Nephron (organoid): ENCODE measurements around the gene PTPRN2.

Source experiments
- H3K27ac Mint-ChIP-seq, 3 experiments: 2 replicates each; pipeline ENCODE4 v1.8.0; 2020; ENCODE audit warnings: mixed read lengths in 3 of 3, mild to moderate bottlenecking in 2 of 3, moderate library complexity in 1 of 3
- H3K27me3 Mint-ChIP-seq: 2 replicates; pipeline ENCODE4 v1.8.0; 2021; ENCODE audit warnings: low read depth, mild to moderate bottlenecking, moderate library complexity, mixed read lengths
- H3K36me3 Mint-ChIP-seq: 2 replicates; pipeline ENCODE4 v1.8.0; 2020; ENCODE audit warnings: low read depth, mixed read lengths
- H3K4me1 Mint-ChIP-seq: 2 replicates; pipeline ENCODE4 v1.8.0; 2020; ENCODE audit warnings: mixed read lengths
- H3K4me3 Mint-ChIP-seq, 3 experiments: 2 replicates each; pipeline ENCODE4 v1.8.0; 2020; ENCODE audit warnings: mild to moderate bottlenecking in 3 of 3, mixed read lengths in 3 of 3, moderate library complexity in 2 of 3
- H3K9me3 Mint-ChIP-seq: 2 replicates; pipeline ENCODE4 v1.8.0; 2020; ENCODE audit warnings: mixed read lengths
- TF ChIP-seq, protein P1 (sequence below), 3 experiments: fragments of 200-600 bp; sonication (generic); IDR thresholded peaks; one replicate each; pipeline ENCODE4 v1.5.0; 2021; ENCODE audit warnings: antibody characterized with exemption in 3 of 3; ENCODE audit not compliant: unreplicated experiment in 3 of 3

Gene PTPRN2

DNA sequence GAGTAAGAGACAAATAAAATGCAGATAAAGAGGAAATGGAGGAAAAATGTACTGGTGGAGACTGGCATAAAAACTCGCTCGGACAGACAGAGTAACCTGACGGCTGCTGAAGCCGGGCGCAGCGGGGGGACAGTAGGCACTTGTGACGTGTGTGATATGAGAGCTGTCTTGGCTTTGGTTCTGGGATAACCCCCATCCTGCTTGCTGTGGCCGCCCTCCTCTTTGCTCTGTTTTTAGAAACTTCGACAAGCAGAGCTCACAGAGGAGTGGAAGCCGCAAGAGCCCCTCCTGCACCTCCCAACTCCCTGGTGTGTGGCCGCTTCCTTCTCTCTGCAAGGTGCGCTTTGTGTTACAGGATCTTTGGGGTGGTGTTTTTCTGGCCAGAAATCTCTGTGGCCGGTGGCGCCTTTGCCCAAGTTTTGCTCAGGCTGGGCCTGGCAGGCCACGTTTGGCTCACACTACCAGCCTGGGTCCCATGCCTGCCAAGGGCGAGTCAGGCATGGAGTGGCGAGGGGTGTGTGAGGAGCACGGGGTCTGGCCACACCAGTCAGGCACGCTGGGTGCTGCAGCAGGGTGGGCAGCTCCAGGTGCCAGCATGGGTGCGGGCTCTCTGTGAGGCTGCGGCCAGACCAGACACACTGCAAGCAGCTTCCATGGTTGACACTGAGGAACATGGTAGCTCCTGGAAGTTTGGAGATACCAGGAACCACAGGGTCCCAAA lies 982.8 kb downstream of the PTPRN2 start:
- Mint-ChIP-seq H3K27me3 (peaks cover 9% of the 10 kb centered on the region), H3K27ac (no peak overlapping the region), H3K4me1 (peaks cover 16% of the 10 kb centered on the region), H3K36me3 (no peaks in the 10 kb centered on the region), H3K9me3 (no peaks in the 10 kb centered on the region), H3K4me3 (no peak overlapping the region)
- TF ChIP-seq, protein P1, sequence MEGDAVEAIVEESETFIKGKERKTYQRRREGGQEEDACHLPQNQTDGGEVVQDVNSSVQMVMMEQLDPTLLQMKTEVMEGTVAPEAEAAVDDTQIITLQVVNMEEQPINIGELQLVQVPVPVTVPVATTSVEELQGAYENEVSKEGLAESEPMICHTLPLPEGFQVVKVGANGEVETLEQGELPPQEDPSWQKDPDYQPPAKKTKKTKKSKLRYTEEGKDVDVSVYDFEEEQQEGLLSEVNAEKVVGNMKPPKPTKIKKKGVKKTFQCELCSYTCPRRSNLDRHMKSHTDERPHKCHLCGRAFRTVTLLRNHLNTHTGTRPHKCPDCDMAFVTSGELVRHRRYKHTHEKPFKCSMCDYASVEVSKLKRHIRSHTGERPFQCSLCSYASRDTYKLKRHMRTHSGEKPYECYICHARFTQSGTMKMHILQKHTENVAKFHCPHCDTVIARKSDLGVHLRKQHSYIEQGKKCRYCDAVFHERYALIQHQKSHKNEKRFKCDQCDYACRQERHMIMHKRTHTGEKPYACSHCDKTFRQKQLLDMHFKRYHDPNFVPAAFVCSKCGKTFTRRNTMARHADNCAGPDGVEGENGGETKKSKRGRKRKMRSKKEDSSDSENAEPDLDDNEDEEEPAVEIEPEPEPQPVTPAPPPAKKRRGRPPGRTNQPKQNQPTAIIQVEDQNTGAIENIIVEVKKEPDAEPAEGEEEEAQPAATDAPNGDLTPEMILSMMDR (IDR thresholded peaks at IDR 0.05; ENCODE audit: unreplicated experiment in 3 of 3), result no peak

DNA sequence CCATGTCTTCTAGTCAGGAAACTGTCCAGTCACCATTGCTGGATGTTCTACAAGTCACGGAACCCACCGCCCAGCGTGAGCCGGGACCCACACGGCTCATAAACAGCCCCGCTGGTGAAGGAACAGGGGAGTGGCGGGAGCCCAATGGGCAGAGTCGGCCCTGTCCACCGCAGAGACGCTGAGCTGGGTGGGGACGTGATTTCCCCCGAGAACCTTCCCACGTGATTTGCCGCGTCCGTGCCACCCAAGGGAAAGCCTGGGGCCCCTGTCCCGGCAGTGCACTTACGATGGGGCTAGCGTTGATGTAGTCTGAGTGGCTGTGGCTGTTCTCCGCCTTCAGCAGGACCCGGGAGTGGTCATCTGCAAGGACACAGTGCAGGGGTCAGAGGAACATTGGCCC lies 983.9 kb downstream of the PTPRN2 start:
- Mint-ChIP-seq H3K4me3 (no peak overlapping the region), H3K36me3 (no peaks in the 10 kb centered on the region), H3K9me3 (no peaks in the 10 kb centered on the region), H3K27ac (no peak overlapping the region), H3K4me1 (peaks cover 16% of the 10 kb centered on the region), H3K27me3 (peaks cover 9% of the 10 kb centered on the region)
- TF ChIP-seq, protein P1 (IDR thresholded peaks at IDR 0.05; ENCODE audit: unreplicated experiment in 3 of 3), result no peak

DNA sequence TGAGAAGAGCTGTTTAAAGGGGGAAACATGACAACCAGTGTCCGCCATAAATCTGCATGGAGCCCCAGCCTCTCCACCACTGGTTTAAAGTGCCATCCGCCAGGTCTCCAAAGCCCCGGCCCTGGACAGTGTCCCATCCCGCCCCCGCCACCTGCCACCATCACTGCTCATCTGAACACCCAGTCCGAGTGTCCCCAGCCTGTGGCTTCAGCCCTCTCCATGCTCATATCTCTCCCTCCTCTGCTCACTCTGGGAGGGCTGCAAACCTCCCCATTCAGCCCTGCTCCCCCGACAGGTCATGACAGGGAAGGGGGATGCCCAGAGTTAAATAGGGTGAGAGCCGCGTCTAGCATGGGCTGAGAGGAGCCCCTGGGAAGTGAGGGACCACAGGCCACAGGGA lies 984.6 kb downstream of the PTPRN2 start:
- H3K36me3 Mint-ChIP-seq, result no peaks in the 10 kb centered on the region
- TF ChIP-seq, protein P1 (IDR thresholded peaks at IDR 0.05; ENCODE audit: unreplicated experiment in 3 of 3), result no peak
- H3K4me3 Mint-ChIP-seq, result no peak overlapping the region
- peaks cover 9% of the 10 kb centered on the region for H3K27me3 Mint-ChIP-seq
- H3K27ac Mint-ChIP-seq, result no peak overlapping the region
- no peaks in the 10 kb centered on the region for H3K9me3 Mint-ChIP-seq
- H3K4me1 Mint-ChIP-seq, result peaks cover 16% of the 10 kb centered on the region

DNA sequence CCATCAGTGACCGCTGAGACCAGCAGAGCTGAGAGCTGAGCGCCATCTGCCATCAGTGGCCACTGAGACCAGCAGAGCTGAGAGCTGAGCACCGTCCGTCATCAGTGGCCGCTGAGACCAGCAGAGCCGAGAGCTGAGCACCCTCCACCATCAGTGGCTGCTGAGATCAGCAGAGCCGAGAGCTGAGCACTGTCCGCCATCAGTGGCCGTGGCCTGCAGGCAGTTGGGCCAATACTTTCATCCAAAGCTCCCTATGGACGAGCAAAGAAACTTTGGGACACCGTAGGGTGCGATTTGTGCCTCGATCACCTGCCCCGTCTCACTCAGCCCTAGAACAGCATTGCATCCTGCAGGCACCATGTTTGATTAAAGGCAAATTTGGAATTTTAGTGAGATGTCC lies 985.0 kb downstream of the PTPRN2 start:
- TF ChIP-seq, protein P1 (IDR thresholded peaks at IDR 0.05; ENCODE audit: unreplicated experiment in 3 of 3), result no peak
- Mint-ChIP-seq H3K27me3 (peaks cover 9% of the 10 kb centered on the region), H3K27ac (no peak overlapping the region), H3K36me3 (no peaks in the 10 kb centered on the region), H3K9me3 (no peaks in the 10 kb centered on the region), H3K4me3 (no peak overlapping the region), H3K4me1 (peaks cover 16% of the 10 kb centered on the region)

DNA sequence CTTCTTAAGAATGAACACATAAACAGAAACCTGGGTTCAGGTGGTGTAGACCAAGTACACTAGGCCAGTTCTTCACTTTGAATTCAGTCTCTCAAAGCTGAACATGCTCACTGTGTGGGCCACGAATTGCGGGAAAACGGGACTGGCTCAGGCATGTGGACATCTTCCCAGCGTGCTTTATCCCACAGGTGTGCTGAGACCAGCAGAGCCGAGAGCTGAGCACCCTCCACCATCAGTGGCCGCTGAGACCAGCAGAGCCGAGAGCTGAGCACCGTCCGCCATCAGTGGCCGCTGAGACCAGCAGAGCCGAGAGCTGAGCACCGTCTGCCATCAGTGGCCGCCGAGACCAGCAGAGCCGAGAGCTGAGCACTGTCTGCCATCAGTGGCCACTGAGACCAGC lies 985.5 kb downstream of the PTPRN2 start:
- H3K4me3 Mint-ChIP-seq, result no peak overlapping the region
- TF ChIP-seq, protein P1 (IDR thresholded peaks at IDR 0.05; ENCODE audit: unreplicated experiment in 3 of 3), result no peak
- no peaks in the 10 kb centered on the region for H3K9me3 Mint-ChIP-seq
- H3K27ac Mint-ChIP-seq, result no peak overlapping the region
- peaks cover 10% of the 10 kb centered on the region for H3K27me3 Mint-ChIP-seq
- no peaks in the 10 kb centered on the region for H3K36me3 Mint-ChIP-seq
- H3K4me1 Mint-ChIP-seq, result peaks cover 16% of the 10 kb centered on the region

DNA sequence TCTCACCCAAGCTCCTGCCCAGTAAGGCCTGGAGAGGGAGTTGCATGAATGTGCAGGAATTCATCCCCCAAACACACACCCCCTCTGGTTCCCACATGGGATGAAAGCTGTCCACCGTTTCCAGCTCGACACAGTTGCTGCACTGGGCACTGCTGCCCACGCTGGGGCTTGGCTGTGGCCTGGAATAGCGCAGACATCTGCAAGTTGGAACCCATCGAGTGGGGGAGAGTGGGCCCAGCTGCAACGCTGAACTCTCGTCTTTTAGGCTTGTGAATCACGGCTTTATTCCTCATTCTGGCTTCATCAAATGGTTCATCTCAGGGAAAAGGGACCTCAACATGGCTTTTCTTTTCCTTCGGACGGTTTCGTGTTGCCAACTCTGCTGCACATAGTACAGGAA lies 986.1 kb downstream of the PTPRN2 start:
- Mint-ChIP-seq H3K4me3 (no peak overlapping the region), H3K36me3 (no peaks in the 10 kb centered on the region), H3K27ac (no peak overlapping the region), H3K27me3 (peaks cover 16% of the 10 kb centered on the region), H3K9me3 (no peaks in the 10 kb centered on the region), H3K4me1 (peaks cover 10% of the 10 kb centered on the region)
- TF ChIP-seq, protein P1 (IDR thresholded peaks at IDR 0.05; ENCODE audit: unreplicated experiment in 3 of 3), result no peak
